SJSA1 (cell line): ENCODE results near the gene DOCK6. TPM values are rescaled to one million over a fixed set of nuclear protein-coding genes. Genes with fewer than 3 reads are reported as not detected.

Experiments used
- DNase-seq, 2 experiments: peaks; one replicate each; pipeline ENCODE4 v3.0.0-alpha.2; 2015 to 2020; ENCODE audit warnings: low spot score in 2 of 2, low read depth in 1 of 2
- H3K27ac ChIP-seq: fragments of 250-450 bp; sonication (Bioruptor Pico); 2 replicates; pipeline ENCODE4 v1.5.1; 2020; ENCODE audit warnings: mild to moderate bottlenecking, moderate library complexity
- H3K27me3 ChIP-seq: fragments of 250-450 bp; sonication (Bioruptor Pico); replicated peaks from 2 replicates; pipeline ENCODE4 v1.5.1; 2020; ENCODE audit warnings: mild to moderate bottlenecking, moderate library complexity
- H3K36me3 ChIP-seq: fragments of 250-450 bp; sonication (Bioruptor Pico); 2 replicates; pipeline ENCODE4 v1.5.1; 2020; ENCODE audit warnings: mild to moderate bottlenecking
- H3K4me1 ChIP-seq: fragments of 250-450 bp; sonication (Bioruptor Pico); replicated peaks from 2 replicates; pipeline ENCODE4 v1.6.1; 2021; ENCODE audit warnings: mild to moderate bottlenecking
- H3K4me3 ChIP-seq: fragments of 250-450 bp; sonication (Bioruptor Pico); 2 replicates; pipeline ENCODE4 v1.5.1; 2020; ENCODE audit warnings: mild to moderate bottlenecking
- H3K9me3 ChIP-seq: fragments of 250-450 bp; sonication (Bioruptor Pico); replicated peaks from 2 replicates; pipeline ENCODE4 v1.5.1; 2020; ENCODE audit warnings: mild to moderate bottlenecking
- total RNA-seq: library from RNA; depleted of rRNA; stranded (reverse); fragments of >200 nt; shearing (Covaris generic); gene quantifications from 2 replicates; pipeline ENCODE4 v1.2.3, GENCODE V29; 2014

Gene DOCK6
- total RNA-seq, 1 experiment from 2014 or later: 7.9 TPM

DNA sequence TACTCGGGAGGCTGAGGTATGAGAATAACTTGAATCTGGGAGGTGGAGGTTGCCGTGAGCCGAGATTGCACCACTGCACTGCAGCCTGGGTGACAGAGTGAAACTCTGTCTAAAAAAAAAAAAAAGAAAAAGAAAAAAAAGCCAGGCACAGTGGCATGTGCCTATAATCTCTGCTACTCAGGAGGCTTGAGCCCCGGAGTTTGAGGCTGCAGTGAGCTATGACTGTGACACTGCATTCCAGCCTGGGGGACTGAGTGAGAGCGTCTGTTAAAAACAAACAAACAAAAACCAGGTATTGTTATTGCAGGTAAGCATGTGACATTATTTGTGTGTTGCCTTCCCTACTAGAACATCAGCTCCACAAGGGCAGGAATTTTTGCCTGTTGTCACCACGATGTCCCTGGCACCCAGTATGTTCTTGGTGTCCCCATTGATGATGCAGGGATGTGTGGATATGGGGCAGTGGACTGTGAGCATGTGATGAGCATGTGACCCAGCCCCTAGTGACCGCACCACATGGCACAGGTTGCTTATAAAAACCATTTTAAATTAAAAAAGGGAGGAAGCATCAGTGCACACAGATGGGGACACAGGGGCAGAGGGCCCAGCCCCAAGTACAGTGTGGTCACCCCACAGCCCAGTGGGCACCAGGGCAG is 63.4 kb downstream of the DOCK6 start:
- DNase-seq: peak in 1 of 2 experiments; percentile 32
- Histone ChIP-seq H3K4me3 (no peak overlapping the region), H3K27me3 (no peaks in the 10 kb centered on the region), H3K9me3 (no peaks in the 10 kb centered on the region), H3K4me1 (peaks cover 56% of the 10 kb centered on the region), H3K27ac (no peak overlapping the region), H3K36me3 (peaks cover 37% of the 10 kb centered on the region)

DNA sequence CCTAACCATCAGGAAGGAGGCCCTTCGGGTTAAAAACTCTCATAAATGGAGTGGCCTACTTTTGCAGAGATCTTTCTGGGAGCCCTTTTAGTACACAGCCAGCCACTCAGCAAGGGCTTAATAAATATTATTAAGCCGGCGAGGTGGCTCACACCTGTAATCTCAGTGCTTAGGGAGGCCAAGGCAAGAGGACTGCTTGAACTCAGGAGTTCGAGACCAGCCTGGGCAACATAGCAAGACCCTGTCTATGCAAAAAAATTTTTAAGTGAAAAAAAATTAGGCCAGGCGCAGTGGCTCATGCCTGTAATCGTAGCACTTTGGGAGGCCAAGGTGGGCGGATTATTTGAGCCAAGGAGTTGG is 64.2 kb downstream of the DOCK6 start:
- Histone ChIP-seq H3K27me3 (no peaks in the 10 kb centered on the region), H3K4me3 (peak overlapping the region; percentile 90), H3K27ac (peak overlapping the region; percentile 23)

DNA sequence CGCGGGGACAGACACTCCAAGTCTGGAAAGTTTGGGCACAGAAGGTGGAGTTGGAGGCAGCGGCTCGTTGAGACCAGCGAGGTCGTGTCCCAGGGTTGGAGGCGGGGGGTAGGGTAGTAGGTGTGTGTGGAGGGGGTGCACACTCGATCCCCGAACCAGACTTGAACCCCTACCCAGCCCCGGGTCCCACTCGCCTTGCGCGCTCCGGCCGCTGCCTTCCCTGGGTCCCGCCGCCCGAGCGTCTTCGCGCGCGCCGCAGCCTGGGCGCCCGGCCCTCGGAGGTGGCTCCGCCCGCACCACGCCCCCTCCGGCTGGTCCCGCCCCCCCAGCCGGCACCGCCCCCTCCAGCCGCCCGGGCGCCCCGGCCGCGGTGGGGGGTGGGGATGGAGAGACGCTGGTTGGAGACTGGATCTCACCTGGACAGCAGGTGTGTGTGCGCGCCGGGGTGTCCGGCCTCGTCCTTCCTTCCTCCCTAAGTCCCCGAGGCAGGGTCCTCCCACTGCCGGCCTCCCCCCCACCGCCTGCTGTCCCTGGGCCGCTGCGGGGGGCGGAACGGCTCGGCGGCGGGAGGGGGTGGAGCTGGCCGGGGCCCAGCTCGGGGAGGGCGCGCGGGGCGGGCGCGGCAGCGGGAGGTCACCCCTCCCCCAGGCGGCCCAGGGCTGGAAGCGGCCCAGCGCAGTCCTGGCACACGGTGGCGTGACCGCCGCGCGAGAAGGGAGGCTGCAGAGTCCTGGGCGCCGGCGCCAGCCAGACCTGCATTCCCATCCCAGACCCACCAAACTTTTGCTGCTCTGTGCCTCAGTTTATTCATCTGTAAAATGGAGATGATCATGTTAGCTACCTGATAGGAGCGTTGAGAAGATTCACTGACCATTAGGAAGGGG is 64.8 kb downstream of the DOCK6 start, which contains the start of gene KANK2:
Gene KANK2, minus strand, starts transcription at position 255 of the 884 bp plus-strand sequence. CDS start 3,034 bp downstream, outside the sequence.
- Histone ChIP-seq H3K27me3 (no peaks in the 10 kb centered on the region), H3K36me3 (peaks cover 51% of the 10 kb centered on the region), H3K27ac (peak within 1 kb of the TSS; percentile 23), H3K9me3 (no peaks in the 10 kb centered on the region), H3K4me3 (peak within 1 kb of the TSS; percentile 90), H3K4me1 (peaks cover 58% of the 10 kb centered on the region)
- DNase-seq: peak; percentile 90 to 94

More for the DNA sequence above, 64.2 kb downstream of the DOCK6 start:
- Histone ChIP-seq H3K9me3 (no peaks in the 10 kb centered on the region), H3K36me3 (peaks cover 45% of the 10 kb centered on the region), H3K4me1 (peaks cover 58% of the 10 kb centered on the region)
- no peak for DNase-seq

DNA sequence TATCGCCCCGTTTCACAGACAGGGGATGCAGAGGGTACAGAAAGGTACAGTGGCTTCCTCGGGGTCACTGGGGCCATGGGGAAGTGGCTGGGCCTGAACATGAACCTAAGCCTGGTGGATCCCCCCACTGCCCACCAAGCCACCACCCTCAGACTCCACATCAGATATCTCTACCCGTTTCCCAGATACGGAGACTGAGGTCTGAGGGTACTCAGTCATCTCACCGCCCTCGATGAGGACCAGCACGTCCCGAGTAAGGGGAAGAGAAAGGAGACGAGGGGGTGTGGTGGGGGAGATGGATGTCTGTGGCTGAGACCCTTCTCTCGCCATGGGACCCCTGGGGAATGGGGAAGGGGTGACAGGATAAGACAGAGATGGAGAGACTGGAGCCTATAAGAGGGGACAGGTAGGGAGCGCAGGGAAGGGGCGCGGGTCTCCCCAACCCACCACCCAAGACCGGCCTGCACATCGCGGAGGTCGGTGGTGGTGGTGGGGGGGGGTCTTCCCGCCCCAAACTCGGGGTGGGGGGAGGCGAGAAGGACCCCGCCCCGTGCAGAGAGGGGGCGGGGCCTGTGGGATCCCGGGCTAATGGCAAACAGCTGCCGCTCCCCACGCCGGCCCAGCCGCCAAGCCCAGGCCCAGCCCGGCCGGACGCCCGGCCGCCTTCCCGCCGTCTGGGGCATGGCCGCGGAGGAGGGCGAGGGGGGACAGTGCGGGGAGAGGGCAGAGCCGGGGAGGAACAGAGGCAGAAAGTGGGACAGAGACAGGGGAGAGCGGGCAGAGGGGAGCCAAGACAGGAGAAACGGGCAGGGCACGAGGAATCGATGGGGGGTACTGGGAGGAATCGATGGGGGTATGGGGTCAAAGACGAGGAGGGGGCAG is 65.7 kb downstream of the DOCK6 start:
- peak overlapping the region; percentile 23 for H3K27ac ChIP-seq
- H3K36me3 ChIP-seq: peaks cover 57% of the 10 kb centered on the region
- H3K27me3 ChIP-seq: no peaks in the 10 kb centered on the region
- H3K9me3 ChIP-seq: no peaks in the 10 kb centered on the region
- peak overlapping the region; percentile 90 for H3K4me3 ChIP-seq
- no peak for DNase-seq
- H3K4me1 ChIP-seq: peaks cover 59% of the 10 kb centered on the region

DNA sequence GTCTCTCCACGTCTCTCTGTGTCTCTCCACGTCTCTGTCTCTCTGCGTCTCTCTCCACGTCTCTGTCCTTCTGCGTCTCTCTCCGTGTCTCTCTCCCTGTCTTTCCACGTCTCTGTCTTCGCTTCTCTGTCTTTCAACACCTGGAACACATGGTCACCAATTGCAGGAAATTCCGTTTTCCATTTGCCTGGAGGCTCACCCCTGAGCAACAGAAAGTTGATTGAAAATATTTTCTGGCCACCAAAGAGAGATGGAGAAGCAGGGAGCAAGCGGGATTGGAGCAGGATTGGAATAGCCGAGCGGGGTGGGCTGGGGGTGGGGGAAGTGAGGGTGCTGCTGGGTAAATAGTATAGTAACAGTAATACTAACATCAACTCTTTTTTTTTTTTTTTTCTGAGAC is 66.6 kb downstream of the DOCK6 start:
- peak overlapping the region; percentile 90 for H3K4me3 ChIP-seq
- H3K36me3 ChIP-seq: peaks cover 67% of the 10 kb centered on the region
- no peaks in the 10 kb centered on the region for H3K9me3 ChIP-seq
- H3K4me1 ChIP-seq: peaks cover 69% of the 10 kb centered on the region
- H3K27ac ChIP-seq: no peak overlapping the region
- H3K27me3 ChIP-seq: no peaks in the 10 kb centered on the region
- peak in 1 of 2 experiments; percentile 46 for DNase-seq

DNA sequence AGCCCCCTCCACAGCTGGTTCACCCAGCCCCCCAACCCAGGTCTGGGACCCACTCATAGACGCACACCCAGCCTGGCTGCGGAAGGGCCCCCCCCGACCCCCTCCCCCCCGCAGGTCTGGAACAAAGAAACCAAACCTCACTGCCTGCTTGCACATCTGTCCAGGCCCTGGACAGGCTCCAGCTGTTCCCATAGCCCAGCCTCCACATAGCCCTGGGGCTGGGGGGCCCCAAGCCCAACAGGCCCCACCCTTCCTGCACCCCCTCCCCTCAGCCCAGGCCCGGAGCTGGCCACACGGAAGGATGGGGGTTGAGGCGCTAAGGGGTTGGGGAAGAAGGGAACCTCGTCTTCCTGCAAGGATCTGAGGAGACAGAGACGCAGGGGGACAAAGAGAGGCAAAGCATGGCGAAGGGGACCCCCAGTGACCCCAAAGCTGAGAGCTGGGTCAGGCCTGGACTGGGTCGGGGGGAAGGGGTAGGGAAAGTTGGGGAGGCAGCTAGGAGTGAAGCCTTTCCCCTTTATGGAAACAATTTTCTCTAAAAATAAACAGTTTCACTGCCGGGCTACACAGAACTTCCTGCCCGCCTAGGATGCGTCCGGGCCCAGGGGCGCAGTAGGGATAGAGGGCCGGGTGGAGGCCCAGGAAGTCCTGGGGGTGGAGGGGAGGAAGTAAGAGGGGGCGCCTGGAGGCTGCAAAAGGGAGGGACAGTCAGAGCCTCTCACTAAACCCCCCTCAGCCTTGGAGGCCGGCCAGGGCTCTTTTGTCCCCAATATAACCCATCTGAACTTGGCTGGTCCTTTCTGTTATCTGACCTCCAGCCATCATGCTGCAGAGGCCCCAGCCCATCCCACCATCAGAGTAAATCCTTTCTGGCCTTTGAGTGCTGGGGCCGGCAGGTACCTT is 67.4 kb downstream of the DOCK6 start:
- peak overlapping the region; percentile 31 for H3K27ac ChIP-seq
- peak overlapping the region; percentile 90 for H3K4me3 ChIP-seq
- peak; percentile 62 to 87 for DNase-seq
- H3K9me3 ChIP-seq: no peaks in the 10 kb centered on the region
- H3K4me1 ChIP-seq: peaks cover 76% of the 10 kb centered on the region
- peaks cover 75% of the 10 kb centered on the region for H3K36me3 ChIP-seq
- no peaks in the 10 kb centered on the region for H3K27me3 ChIP-seq

DNA sequence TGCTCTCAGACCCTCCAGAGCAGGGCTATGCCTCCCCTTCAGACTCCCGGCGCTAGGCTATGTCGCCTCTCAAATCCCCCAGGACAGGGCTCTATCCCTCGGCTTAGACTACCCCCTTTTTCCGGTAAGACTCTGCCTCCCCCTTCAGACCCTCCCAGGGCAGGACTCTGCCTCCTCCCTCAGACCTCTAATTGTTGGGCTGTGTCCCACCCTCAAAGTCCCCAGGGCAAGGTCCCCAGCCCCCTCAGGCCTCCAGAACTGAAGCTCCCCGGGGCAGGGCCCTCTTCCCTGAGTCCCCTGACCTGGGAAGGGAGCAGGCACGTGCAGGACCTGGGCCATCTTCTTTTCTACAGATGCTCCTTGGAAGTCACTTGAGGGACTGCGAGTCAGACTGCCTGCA is 68.2 kb downstream of the DOCK6 start:
- Histone ChIP-seq H3K4me3 (peak overlapping the region; percentile 90), H3K27ac (no peak overlapping the region), H3K27me3 (no peaks in the 10 kb centered on the region), H3K9me3 (no peaks in the 10 kb centered on the region), H3K4me1 (peaks cover 82% of the 10 kb centered on the region), H3K36me3 (peaks cover 80% of the 10 kb centered on the region)
- DNase-seq: no peak

DNA sequence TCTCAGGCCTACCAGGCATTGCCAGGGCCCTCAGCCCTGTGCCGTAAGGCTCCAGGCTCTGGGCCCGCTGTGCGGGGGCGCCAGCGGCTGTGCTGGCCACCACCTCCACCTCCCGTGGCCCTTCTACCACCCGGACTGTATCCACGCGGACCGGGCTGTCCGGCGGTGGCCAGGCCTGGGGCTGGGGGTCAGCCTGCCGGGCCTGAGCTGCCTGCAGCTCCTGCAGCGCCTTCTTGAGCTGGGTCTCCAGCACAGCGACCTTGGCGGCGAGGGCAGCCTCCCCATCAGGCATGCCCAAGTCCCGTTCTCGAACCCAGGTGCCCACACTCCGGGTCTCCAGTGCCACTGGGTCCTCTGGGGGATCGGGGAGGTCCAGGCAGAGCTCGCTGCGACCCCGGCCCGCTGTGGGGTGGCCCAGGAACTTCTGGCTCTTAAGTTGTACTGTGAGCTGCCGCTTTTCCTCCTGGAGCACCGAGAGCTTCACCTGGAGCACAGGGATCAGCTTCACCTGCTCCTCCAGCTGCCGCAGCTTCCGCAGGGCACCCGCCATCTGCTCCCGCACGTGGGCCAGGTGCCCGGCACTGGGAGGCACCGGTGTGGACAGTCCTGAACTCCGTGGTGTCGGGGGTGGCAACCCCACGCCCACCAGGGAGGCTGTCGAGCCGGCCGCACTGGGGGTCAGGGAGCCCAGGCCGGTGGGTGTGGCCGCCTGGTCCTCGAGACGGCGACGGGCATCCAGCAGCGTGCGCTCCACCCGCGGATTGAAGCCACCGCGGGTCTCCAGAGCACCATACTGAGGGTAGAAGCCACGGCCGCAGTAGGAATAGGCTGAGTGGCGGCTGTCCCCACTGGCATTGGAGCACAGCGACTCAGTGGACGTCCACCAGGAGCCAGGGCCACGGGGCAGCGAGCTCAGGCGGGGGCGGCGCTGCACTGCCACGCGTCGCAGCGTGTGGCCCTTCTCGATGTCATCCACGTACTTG is 69.1 kb downstream of the DOCK6 start:
- no peak for DNase-seq
- H3K4me1 ChIP-seq: peaks cover 74% of the 10 kb centered on the region
- no peak overlapping the region for H3K27ac ChIP-seq
- no peaks in the 10 kb centered on the region for H3K27me3 ChIP-seq
- H3K36me3 ChIP-seq: peaks cover 89% of the 10 kb centered on the region
- H3K9me3 ChIP-seq: no peaks in the 10 kb centered on the region
- H3K4me3 ChIP-seq: no peak overlapping the region

DNA sequence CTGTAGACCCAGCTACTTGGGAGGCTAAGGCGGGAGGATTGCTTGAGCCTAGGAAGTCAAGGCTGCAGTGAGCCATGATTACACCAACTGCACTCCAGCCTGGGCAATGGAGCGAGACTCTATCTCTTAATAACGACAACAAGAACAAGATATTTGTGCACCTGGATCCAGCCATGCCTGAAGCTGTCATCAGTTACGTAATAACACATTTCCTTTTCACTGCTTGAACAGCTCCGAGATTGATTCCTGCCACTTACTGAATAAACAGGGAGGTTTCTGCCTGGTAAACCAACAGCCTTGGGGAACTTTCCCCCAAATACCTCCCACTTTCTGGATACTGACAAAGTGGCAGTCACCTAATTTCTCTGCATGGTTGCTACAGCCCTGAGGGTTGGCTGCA is 70.4 kb downstream of the DOCK6 start:
- DNase-seq: no peak
- Histone ChIP-seq H3K36me3 (peaks cover 98% of the 10 kb centered on the region), H3K9me3 (no peaks in the 10 kb centered on the region), H3K4me1 (peaks cover 67% of the 10 kb centered on the region), H3K27ac (no peak overlapping the region), H3K27me3 (no peaks in the 10 kb centered on the region), H3K4me3 (no peak overlapping the region)

DNA sequence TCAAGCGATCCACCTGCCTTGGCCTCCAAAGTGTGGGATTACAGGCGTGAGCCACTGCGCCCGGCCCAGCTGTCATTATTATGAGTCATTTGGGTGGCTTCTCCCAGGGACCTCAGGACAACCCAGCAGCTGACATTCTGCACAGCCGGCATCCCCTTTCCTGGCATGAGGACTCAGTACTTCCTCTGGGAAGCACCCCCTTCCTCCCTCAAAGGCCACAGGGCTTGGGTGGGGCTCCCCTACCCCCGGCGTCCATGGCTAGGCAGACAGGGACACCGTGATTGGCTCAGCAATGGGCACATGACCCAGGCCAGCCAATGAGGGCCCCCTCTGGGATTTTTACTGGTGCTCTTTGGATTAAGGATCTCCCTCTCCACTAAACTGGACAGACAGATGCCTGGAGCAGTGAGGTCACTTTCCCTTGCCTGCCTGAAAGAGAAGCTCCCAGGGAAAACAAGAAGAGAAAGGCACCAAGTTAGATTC is 71.0 kb downstream of the DOCK6 start:
- Histone ChIP-seq H3K4me3 (no peak overlapping the region), H3K27ac (no peak overlapping the region), H3K36me3 (peaks cover 98% of the 10 kb centered on the region), H3K4me1 (peaks cover 67% of the 10 kb centered on the region), H3K27me3 (no peaks in the 10 kb centered on the region), H3K9me3 (no peaks in the 10 kb centered on the region)
- DNase-seq: peak; percentile 92 to 95

DNA sequence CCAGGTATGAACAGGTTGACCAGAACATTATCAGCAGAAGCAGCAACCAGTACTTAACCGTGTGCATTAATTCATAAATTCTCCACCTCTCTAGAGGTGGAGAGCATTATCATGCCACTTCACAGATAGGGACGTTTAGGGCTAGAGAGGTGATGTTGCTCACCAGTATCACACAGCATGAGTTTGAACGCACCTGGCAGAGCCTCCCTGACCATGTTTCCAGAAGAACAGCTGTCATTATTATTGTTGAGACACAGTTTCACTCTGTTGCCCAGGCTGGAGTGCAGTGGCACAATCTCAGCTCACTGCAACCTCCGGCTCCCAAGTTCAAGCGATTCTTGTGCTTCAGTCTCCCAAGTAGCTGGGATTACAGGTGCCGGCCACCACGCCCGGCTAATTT is 71.8 kb downstream of the DOCK6 start:
- Histone ChIP-seq H3K4me1 (peaks cover 65% of the 10 kb centered on the region), H3K36me3 (peaks cover 100% of the 10 kb centered on the region), H3K27me3 (no peaks in the 10 kb centered on the region), H3K9me3 (no peaks in the 10 kb centered on the region), H3K27ac (no peak overlapping the region), H3K4me3 (no peak overlapping the region)
- no peak for DNase-seq

DNA sequence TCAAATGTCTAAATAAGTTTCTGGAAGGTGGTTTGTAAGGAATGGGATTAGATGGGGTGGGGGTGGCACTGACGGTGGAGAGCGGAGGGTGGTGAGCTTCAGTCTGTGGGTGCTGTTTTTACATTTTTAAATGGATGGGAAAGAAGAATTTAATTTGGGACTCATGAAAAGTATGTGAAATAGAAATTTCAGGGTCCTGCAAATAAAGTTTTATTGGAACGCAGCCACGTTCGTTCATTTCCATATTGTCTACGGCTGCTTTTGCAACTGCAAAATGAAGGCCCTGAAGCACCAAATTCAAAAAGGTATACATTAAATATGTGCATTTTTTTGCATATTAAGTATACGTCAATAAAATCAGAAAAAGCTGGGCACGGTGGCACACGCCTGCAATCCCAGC is 74.9 kb downstream of the DOCK6 start:
- H3K4me3 ChIP-seq: no peak overlapping the region
- DNase-seq: no peak
- H3K9me3 ChIP-seq: no peaks in the 10 kb centered on the region
- peaks cover 98% of the 10 kb centered on the region for H3K36me3 ChIP-seq
- no peak overlapping the region for H3K27ac ChIP-seq
- H3K4me1 ChIP-seq: peaks cover 34% of the 10 kb centered on the region
- no peaks in the 10 kb centered on the region for H3K27me3 ChIP-seq
